GM20431 (cell line): ENCODE data around the gene BCAM.

Experiments
- in situ Hi-C: fragments of 300-500 bp; cut with MseI, MboI; formaldehyde crosslinking; loops from one replicate; pipeline ENCODE4 v1.15.0; 2020; ENCODE audit warnings: low sequenced_read_pairs; ENCODE audit not compliant: unreplicated experiment

BCAM gene

DNA sequence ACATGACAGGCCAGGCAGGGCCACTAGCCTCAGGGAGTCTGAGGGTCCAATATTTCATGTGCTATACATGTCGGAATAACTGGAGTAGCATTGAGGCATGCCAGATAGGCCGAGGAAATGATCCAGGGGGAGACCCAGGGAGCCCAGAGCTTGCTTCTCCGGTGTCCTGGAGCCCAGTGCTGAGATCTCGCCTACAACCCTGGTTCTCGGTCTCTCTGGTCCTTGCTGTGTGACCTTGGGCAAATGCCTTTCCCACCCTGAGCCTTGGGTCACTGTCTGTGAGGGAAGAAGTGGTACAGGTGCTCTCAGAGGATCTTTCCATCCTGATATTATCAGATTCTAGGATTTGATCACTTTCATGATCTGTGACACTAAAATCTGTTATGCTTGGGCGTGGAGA is 19.9 kb upstream of the BCAM start:
- in situ Hi-C loops = no loop called here

DNA sequence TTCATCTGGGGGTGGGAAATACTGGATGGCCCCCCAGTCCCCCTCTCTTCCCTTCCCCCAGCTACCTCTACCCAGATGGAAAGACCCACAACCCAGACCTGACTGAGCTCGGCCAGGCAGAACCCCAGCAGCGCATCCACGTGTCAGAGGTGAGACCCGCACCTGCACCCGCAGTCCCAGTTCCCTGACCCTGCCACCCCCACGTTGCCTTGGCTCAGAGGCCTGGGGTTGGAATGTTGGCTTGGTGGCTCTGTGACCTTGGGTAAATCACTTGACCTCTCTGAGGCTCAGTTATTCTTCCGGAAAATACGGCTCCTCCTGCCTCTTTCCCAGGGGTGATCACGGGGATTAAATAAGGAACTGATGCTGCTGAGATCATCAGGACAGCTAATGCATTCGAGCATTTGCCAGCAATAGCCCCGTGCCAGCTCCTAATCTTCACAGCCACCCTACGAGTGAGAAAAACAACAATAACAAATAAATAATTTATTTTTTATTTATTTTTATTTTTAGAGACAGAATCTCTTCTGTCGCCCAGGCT is 18.9 kb upstream of the BCAM start:
- in situ Hi-C loops = no loop called here

DNA sequence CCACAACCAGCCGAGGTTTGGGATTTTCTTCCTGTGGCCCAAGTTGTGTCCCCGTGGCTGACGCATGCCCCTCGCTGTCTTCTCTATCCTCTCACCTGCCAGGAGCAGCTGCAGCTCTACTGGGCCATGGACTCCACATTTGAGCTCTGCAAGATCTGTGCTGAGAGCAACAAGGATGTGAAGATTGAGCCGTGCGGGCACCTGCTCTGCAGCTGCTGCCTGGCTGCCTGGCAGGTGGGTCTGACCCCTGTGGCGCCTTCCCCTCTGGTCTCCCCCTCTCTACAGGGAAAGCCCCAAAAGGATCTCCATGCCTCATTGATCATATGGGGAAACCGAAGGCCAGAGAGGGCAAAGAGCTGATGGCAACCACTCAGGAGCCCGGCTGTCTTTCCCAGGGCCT is 16.6 kb upstream of the BCAM start:
- in situ Hi-C loops = no loop called here

DNA sequence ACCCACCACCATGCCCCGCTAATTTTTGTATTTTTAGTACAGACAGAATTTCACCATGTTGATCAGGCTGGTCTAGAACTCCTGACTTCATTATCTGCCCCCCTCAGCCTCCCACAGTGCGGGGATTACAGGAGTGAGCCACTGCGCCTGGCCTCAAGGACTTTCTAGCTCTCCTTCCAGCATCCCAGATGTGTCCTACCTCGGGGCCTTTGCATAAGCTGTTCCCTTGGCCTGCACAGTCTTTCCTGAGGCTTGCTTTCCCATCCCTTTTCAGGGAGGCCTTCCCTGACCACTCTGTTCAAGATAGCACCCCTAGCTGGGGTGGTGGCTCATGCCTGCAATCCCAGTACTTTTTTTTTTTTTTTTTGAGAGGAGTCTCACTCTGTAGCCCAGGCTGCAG is 14.3 kb upstream of the BCAM start:
- in situ Hi-C loops = no loop called here

DNA sequence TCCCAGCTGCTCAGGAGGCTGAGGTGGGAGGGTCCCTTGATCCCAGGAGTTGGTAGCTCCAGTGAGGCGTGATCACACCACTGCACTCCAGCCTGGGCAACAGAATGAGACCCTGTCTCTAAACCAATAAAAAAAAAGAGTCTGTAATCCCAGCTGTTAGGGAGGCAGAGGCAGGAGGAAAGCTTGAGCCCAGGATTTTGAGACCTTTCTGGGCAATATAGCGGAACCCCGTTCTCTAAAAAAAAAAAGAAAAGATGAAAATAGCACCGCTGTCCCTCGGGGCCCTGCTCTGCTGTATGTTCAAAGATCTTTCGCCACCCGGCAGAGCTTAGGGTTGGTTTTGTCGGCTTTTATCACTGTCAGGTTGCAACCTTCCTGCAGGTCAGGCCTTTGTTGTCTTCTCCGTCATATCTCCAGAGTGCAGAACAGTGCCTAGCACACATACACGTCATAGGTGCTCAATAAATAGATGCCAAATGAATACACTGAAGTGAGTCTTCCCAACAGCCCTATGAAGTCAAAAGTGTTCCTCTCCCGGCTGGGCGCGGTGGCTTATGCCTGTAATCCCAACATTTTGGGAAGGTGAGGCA is 13.4 kb upstream of the BCAM start:
- in situ Hi-C loops = no loop called here

DNA sequence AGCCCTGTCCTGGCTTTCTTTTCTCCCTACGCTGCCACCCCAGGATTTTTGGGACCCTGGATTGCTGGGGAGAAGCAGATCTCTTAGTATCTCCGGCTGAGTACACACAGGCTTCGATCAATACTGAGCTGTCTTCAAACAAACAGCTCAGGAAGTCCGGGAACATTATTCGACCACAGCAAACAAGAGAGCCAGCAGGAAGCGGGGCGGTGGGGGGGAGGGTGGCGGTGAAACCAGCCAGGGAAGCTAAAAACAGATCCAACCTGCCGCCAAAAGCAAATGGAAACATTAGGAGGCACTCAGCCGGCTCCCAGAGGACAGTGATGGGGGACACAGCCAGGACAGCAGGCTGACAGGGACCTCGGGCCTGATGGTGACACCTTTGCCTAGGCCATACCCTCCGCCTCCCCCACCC is 12.2 kb upstream of the BCAM start:
- in situ Hi-C loops = no loop called here

DNA sequence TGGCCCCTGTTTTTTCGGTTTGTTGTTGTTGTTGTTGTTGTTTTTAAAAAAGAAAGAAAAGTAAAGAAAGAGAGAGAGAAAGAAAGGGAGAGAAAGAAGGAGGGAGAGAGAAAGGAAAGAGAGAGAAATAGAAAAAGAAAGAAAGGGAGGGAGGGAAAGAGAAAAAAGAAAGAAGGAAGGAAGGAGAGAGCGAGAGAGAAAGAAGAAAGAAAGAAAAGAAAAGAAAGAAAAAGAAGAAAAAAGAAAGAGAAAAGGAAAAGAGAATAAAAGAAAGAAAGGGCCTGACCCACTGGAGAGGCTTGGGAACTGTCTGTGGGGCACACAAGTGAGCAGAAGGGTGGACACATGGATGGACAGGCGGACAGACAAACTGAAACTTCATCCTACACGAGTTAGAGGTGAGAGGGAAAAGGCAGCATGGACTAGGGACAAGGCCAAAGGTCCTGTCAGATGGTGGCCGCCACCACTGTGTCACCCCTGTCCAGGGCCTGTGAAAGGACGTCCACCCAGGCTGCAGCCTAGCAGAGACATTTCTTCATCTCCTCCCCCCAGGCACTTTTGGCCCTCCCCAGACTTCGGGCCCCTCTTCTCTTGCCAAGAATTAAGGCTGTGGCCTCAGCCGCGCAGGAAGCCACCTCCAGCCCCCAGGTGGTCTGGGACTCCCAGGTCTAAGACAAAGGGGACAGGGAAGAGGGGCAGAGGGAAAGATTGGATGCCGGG is 9.1 kb upstream of the BCAM start:
- in situ Hi-C loops = no loop called here

DNA sequence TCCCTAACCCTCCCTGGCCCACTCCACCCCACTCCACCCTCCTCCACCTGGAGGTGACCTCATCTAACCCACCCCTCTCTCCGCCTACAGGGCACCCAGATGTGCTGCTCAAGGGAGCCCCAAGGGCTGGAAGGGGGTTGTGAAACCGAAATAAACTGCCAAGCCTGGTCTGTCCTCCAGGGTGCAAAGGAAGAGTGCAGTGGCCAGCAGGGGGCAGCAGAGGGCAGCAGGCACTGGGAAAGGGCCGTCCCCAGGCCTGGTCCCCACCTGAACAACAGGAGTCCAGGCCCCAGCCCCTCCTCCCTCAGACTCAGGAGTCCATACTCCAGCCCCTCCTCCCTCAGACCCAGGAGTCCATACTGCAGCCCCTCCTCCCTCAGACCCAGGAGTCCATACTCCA is 8.4 kb upstream of the BCAM start:
- in situ Hi-C loops = no loop called here

DNA sequence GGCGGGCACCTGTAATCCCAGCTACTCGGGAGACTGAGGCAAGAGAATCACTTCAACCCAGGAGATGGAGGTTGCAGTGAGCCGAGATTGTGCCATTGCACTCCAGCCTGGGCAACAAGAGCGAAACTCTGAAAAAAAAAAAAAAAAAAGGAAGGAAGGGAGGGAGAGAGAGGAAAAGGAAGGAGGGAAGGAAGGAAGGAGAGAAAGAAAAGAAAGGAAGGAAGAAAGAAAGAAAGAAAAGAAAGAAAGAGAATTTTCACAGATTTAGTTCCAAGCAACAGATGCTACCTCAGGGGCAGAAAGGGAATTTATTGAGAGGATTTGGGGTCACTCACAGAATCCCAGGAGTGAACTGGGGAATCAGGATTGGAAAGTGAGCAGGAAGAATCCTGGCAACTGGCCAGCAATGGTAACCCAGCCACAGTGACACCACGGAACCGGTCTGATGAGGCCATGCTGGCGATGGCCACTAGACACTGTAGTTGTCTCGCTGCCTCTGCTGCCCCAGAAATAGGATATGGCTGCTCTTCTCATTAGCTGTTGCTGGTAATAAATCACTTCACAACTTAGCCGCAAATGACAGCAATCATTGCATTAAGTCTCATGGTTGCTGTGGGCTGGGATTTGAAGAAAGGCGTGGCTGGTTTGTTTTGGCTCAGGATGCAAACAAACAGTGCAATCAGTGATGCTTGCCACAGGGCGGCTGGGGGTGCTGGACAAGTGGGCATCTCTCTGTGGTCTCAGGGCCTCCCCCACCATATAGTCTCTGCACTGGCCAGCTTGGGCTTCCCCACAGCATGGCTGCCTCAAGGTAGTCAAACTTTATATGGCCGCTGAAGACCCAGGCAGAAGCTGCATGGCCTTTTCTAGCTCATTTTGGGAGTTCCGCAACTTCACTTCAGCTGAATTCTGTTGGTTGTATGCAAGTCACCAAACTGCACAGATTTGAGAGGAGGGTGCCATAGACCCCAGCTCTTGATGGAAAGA is 5.2 kb upstream of the BCAM start:
- in situ Hi-C loops = no loop called here

DNA sequence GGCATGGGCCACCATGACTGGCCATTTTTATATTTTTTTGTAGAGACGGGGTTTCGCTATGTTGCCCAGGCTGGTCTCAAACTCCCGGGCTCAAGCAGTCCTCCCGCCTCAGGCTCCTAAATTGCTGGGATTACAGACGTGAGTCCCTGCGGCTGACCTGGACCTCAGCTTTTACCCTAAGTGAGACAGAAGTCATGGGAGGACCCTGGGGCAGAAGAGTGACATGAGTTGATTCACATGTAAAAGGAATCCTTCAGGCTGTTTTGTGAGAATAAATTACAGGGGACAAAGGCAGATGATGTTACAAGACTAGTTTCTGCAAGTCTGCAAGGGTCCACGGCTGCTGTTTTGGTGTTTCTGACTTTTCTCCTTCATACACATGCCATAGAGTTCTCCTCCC is 2.6 kb upstream of the BCAM start:
- in situ Hi-C loops = no loop called here

DNA sequence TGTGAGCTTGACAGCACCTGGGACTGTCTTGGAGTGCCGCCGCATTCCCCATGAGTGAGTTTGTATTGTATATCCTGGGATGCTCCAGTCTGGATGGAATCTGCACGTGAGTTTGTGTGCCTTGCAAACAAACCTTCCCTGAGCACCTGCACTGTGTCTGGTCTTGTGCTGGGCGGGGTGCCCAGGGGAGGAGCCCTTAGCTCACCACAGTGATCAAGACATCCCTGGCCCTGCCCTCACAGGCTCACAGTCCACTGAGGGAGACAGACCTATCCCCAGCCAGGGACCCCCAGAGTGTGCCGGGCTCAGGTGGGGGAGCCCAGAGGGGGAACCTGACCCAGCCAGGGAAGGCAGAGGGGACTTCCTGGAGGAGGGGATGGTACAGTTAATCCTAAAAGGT is 1.7 kb upstream of the BCAM start:
- in situ Hi-C loops = no loop called here

DNA sequence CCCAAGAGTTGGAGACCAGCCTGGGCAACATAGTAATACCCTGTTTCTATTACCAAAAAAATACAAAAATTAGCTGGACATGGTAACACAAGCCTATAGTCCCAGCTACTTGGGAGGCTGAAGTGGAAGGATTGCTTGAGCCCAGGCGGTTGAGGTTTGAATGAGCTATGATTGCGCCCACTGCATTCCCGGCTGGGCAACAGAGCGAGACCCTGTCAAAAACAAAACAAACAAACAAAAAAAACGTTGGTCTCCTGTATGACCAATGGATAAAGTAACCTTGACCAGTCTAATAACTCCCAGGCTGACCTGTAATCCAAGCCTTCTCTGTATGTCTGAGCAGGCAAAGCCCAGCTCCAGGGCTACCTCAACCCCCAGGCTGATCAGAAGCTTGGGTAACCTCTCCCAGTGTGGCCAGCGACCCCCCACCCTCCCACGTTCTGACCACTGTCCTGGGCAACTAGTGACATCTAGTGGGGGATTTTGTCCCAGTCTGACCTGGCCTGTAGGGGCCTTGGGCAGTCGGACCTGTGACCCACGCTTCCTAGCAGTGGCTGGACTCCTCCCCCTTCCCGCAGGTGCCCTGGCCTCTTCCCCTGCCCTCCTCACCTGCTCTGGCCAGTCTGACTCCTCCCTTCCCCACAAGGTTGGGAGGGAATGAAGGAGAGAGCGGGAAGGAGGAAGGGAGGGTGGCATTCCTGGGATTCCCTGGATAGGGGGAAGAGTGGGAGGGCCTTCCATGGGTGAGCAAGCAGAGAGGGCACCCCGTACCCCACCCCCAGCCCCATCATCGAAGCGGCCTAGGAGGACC is 1.0 kb upstream of the BCAM start:
- in situ Hi-C loops = no loop called here

DNA sequence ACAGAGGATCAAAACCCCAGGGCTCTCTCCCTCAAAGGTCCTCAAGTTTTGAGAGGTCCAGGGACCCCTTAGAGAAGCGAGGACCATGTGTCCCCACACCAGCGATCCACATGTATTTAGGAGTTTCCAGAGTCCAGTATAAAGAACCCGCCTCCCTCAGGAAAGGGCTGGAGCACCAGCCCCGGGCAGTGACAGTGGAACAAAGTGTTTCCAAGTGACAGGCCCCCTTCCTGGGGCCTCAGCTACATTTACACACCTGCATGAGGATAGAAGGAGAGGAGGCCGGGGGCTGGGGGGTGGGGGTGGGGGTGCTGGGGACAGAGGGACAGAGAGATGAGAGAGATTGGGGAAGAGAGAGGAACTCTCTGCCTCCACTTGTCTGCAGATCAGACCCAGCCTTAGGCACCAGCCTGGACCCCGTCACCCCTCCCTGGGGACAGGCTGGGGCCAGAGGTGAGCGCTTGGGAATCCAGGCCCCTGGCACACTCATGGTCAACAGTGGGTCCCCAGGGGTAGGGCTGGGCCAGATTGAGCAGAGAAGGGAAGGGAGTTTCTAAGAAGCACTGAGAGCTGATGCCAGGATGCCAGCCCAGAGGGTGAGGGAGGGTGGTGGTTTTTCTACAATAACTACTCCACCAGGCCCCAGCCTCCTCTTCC is 802 bp downstream of the BCAM start:
- in situ Hi-C loops = no loop called here

DNA sequence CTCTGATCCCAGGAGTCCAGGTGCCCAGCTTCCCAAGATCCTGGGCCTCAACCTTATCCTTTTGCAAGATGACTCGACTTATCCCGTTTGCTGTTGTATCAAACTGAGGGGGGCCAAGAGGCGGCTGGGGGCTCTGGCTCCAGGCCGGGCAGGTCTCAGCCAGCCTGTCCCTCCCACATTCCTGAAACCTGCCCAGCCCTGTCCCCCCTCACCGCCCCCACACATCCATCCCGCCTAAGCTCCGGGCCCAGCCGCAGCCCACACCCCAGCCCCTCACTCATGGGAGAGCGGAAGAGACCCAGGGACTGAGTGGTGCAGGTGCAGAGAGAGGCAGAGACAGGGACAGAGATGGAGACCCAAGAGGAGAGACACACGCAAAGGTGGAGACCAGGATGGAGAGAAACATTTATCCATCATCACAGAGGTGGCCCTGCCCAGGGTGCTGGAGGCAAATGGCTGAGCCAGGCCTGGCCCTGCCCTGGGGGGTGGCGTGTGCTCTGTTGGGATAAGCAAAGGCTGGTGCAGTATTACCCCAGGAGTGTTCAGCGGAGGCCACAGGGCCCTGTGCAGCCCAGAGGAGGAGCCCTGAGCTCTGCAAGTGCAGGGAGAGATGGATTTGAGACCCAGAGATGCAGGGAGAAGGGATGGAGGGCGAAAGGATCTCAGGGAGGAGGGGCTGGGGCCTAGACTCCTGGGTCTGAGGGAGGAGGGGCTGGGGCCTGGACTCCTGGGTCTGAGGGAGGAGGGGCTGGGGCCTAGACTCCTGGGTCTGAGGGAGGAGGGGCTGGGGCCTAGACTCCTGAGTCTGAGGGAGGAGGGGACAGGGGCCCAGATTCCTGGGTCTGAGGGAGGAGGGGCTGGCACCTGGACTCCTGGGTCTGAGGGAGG is 1.6 kb downstream of the BCAM start:
- in situ Hi-C loops = no loop called here

DNA sequence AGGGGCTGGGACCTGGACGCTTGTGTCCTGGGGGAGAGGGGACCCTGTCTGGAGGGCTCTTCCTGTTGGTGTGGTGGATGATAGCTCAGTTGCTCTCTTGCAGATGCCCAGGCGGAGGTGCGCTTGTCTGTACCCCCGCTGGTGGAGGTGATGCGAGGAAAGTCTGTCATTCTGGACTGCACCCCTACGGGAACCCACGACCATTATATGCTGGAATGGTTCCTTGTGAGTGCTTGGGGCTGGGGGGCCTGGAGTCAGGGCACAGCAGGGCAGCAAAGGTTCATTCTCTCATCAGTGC is 2.2 kb downstream of the BCAM start:
- in situ Hi-C loops = no loop called here

DNA sequence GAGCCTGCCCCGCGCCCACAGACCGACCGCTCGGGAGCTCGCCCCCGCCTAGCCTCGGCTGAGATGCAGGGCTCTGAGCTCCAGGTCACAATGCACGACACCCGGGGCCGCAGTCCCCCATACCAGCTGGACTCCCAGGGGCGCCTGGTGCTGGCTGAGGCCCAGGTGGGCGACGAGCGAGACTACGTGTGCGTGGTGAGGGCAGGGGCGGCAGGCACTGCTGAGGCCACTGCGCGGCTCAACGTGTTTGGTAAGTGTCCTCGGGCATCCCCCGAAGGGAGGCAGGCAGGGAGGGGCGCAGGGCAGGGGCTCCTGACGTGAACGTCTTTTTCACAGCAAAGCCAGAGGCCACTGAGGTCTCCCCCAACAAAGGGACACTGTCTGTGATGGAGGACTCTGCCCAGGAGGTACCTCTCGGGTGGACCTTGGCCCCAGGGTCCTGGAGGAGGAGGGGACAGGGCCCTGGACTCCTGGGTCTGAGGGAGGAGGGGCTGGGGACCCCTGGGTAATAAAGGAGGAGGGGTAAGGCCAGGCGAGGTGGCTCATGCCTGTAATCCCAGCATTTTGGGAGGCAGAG is 3.3 kb downstream of the BCAM start:
- in situ Hi-C loops = no loop called here

DNA sequence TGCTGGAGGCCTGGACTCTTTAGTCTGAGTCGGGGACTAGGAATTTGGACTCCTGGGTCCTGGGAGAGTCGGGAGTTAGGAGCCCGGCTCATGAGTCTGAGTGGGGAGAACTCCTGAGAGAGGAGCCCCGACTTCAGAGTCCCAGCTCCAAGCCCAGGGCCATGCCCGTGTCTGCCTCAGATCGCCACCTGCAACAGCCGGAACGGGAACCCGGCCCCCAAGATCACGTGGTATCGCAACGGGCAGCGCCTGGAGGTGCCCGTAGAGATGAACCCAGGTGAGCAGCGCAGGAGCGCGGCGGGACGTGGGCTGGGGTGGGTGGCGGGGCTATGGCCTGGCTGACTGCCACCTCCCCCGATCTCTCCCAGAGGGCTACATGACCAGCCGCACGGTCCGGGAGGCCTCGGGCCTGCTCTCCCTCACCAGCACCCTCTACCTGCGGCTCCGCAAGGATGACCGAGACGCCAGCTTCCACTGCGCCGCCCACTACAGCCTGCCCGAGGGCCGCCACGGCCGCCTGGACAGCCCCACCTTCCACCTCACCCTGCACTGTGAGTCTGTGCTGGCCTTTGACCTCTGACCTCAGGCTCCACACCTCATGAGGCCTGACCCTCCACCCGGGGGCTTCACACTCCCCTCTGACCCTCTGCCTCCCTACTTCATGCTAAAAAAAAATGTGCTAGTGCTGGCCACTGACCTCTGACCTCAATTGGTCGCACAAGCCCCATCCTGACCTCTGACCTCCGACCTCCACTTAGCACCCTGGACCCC is 4.4 kb downstream of the BCAM start:
- in situ Hi-C loops = no loop called here
